NCI-H82 treated with DMSO at 0.1 percent for 48 hours (cell line): ENCODE measurements around the gene NTN1.

Experiments
- DNase-seq: peaks from one replicate; lab custom pipeline; 2025; ENCODE audit not compliant: unreplicated experiment; lab: John Stamatoyannopoulos, UW

Gene NTN1

GRCh38 chr17:9229160-9229825 is 208.0 kb downstream of the NTN1 start:
- DNase-seq, result no peak

- no peak for DNase-seq
Observed at GRCh38 chr17:9229826-9230201, 208.5 kb downstream of the NTN1 start.

GRCh38 chr17:9230346-9230745 is 209.0 kb downstream of the NTN1 start:
- no peak for DNase-seq

GRCh38 chr17:9230861-9231260 is 209.6 kb downstream of the NTN1 start:
- no peak for DNase-seq

- no peak for DNase-seq
Observed at GRCh38 chr17:9231449-9232154, 210.3 kb downstream of the NTN1 start.

GRCh38 chr17:9232155-9232475 is 210.8 kb downstream of the NTN1 start:
- DNase-seq, result no peak

GRCh38 chr17:9232591-9233270 is 211.4 kb downstream of the NTN1 start:
- DNase-seq, result no peak

GRCh38 chr17:9233271-9233599 is 211.9 kb downstream of the NTN1 start:
- no peak for DNase-seq

GRCh38 chr17:9233761-9234160 is 212.5 kb downstream of the NTN1 start:
- DNase-seq, result no peak

GRCh38 chr17:9234389-9234945 is 213.2 kb downstream of the NTN1 start:
- DNase-seq, result no peak

- no peak for DNase-seq
Observed at GRCh38 chr17:9235346-9235745, 214.0 kb downstream of the NTN1 start.

GRCh38 chr17:9236286-9237052 is 215.2 kb downstream of the NTN1 start:
- DNase-seq, result no peak

GRCh38 chr17:9237053-9237410 is 215.7 kb downstream of the NTN1 start:
- no peak for DNase-seq

GRCh38 chr17:9237661-9238301 is 216.5 kb downstream of the NTN1 start:
- no peak for DNase-seq

GRCh38 chr17:9238340-9239245 is 217.3 kb downstream of the NTN1 start:
- no peak for DNase-seq

GRCh38 chr17:9239246-9239792 is 218.0 kb downstream of the NTN1 start:
- no peak for DNase-seq

- DNase-seq, result no peak
Observed at GRCh38 chr17:9239793-9240658, 218.7 kb downstream of the NTN1 start.

- DNase-seq, result no peak
Observed at GRCh38 chr17:9240659-9241370, 219.5 kb downstream of the NTN1 start.
